HepG2 (cell line): ENCODE data around the gene ACBD3. TPM values are rescaled to one million over a fixed set of nuclear protein-coding genes. Genes with fewer than 3 reads are reported as not detected.

Experiments used
- CEBPG ChIP-seq: IDR thresholded peaks from 2 replicates; pipeline ENCODE4 v1.6.1; 2016
- DZIP1 ChIP-seq: sonication (generic); formaldehyde crosslinking; IDR thresholded peaks from 2 replicates; pipeline ENCODE4 v1.5.0; 2020; ENCODE audit warnings: mild to moderate bottlenecking, missing genetic modification reagents
- EHMT2 ChIP-seq: fragments of 200-600 bp; sonication (generic); IDR thresholded peaks from 2 replicates; pipeline ENCODE4 v1.7.0; 2017; ENCODE audit warnings: antibody characterized with exemption, low read depth, low read length, borderline replicate concordance
- ETV5 ChIP-seq: IDR thresholded peaks from 2 replicates; pipeline ENCODE4 v1.6.1; 2018; ENCODE audit warnings: missing biosample characterization, missing genetic modification reagents, inconsistent platforms, borderline replicate concordance
- FOXA3 ChIP-seq: IDR thresholded peaks from 2 replicates; pipeline ENCODE4 v1.6.1; 2016; ENCODE audit warnings: missing genetic modification reagents, missing compliant biosample characterization
- IRF1 ChIP-seq: sonication (generic); formaldehyde crosslinking; IDR thresholded peaks from 2 replicates; pipeline ENCODE4 v1.4.0; 2020; ENCODE audit warnings: low read depth, mild to moderate bottlenecking, missing genetic modification reagents
- ISL2 ChIP-seq: sonication (generic); formaldehyde crosslinking; IDR thresholded peaks from 2 replicates; pipeline ENCODE4 v1.5.0; 2020; ENCODE audit warnings: missing genetic modification reagents
- MAFG ChIP-seq: sonication (generic); formaldehyde crosslinking; IDR thresholded peaks from 2 replicates; pipeline ENCODE4 v1.5.1; 2020; ENCODE audit warnings: mild to moderate bottlenecking, missing genetic modification reagents
- MAZ ChIP-seq, 2 experiments: sonication (generic) in 1 of 2; formaldehyde crosslinking in 1 of 2; IDR thresholded peaks; 2 replicates each; pipeline versions ENCODE4 v1.5.0 to v1.6.1; 2012 to 2020; ENCODE audit warnings: low read depth in 2 of 2, mild to moderate bottlenecking in 2 of 2, borderline replicate concordance in 1 of 2, improper control_type of control experiment in 1 of 2, low read length in 1 of 2, missing genetic modification reagents in 1 of 2, moderate library complexity in 1 of 2
- MIXL1 ChIP-seq: IDR thresholded peaks from 2 replicates; pipeline ENCODE4 v1.6.1; 2016
- RXRA ChIP-seq: sonication (generic); formaldehyde crosslinking; IDR thresholded peaks from 2 replicates; pipeline ENCODE4 v1.5.1; 2020; ENCODE audit warnings: missing genetic modification reagents
- SRSF9 ChIP-seq: fragments of 200-400 bp; formaldehyde crosslinking; IDR thresholded peaks from 2 replicates; pipeline ENCODE4 v1.6.1; 2018; ENCODE audit warnings: borderline replicate concordance, mild to moderate bottlenecking, low read depth, low read length; ENCODE audit not compliant: insufficient read depth, poor library complexity, severe bottlenecking
- SSRP1 ChIP-seq: IDR thresholded peaks from 2 replicates; pipeline ENCODE4 v1.6.1; 2016; ENCODE audit warnings: control low read depth
- TCF7 ChIP-seq: sonication (generic); IDR thresholded peaks from 2 replicates; pipeline ENCODE4 v1.6.1; 2016; ENCODE audit warnings: antibody characterized with exemption, low read depth
- ZFAT ChIP-seq: sonication (generic); formaldehyde crosslinking; conservative IDR thresholded peaks from 2 replicates; pipeline ENCODE4 v1.8.1; 2023; ENCODE audit warnings: missing genetic modification reagents, inconsistent platforms
- ZFP41 ChIP-seq: sonication (generic); formaldehyde crosslinking; IDR thresholded peaks from 2 replicates; pipeline ENCODE4 v1.4.0; 2020; ENCODE audit warnings: mild to moderate bottlenecking, missing genetic modification reagents, borderline replicate concordance
- ZNF124 ChIP-seq: sonication (generic); formaldehyde crosslinking; IDR thresholded peaks from 2 replicates; pipeline ENCODE4 v1.4.0; 2020; ENCODE audit warnings: missing genetic modification reagents
- ZNF224 ChIP-seq: sonication (generic); formaldehyde crosslinking; IDR thresholded peaks from 2 replicates; pipeline ENCODE4 v1.5.0; 2020; ENCODE audit warnings: mild to moderate bottlenecking, missing genetic modification reagents
- ZNF343 ChIP-seq: sonication (generic); formaldehyde crosslinking; IDR thresholded peaks from 2 replicates; pipeline ENCODE4 v1.4.0; 2020; ENCODE audit warnings: mild to moderate bottlenecking, missing genetic modification reagents
- ZNF556 ChIP-seq: sonication (generic); formaldehyde crosslinking; IDR thresholded peaks from 2 replicates; pipeline ENCODE4 v1.4.0; 2020; ENCODE audit warnings: mild to moderate bottlenecking, missing genetic modification reagents, borderline replicate concordance
- polyA plus RNA-seq, 8 experiments: library from polyadenylated mRNA; depleted of rRNA in 3 of 8; stranded (reverse) in 7 of 8; unstranded in 1 of 8; fragments of >200 nt; fragmentation: Illumina TruSeq in 4 of 8; extraction: Trizol in 4 of 8; gene quantifications; 2 replicates each; pipeline versions ENCODE4 v1.2.1 to v1.2.3, GENCODE V29; 2011 to 2016; ENCODE audit warnings: low read depth in 4 of 8, missing spikeins in 1 of 8, mixed read lengths in 1 of 8; ENCODE audit not compliant: insufficient read depth in 1 of 8
- total RNA-seq, 5 experiments: library from RNA; depleted of rRNA; stranded (reverse); fragments of >200 nt; fragmentation: Illumina TruSeq; extraction: Trizol; gene quantifications; 2 replicates each; pipeline ENCODE4 v1.2.3, GENCODE V29; 2016; ENCODE audit warnings: low read depth in 1 of 5
- TF ChIP-seq, protein P1 (sequence below): IDR thresholded peaks from 2 replicates; pipeline ENCODE4 v1.6.1; 2016; ENCODE audit warnings: missing compliant biosample characterization, missing genetic modification reagents, borderline replicate concordance
- TF ChIP-seq, protein P2 (sequence below): sonication (generic); formaldehyde crosslinking; IDR thresholded peaks from 2 replicates; pipeline ENCODE4 v1.5.0; 2020; ENCODE audit warnings: mild to moderate bottlenecking, missing genetic modification reagents

Gene ACBD3
- total and polyA plus RNA-seq, 2 of the 13 experiments (the other 11 are each of a cell fraction or from before 2014, with no cell fraction given) = 24.3 to 39.3 TPM

DNA sequence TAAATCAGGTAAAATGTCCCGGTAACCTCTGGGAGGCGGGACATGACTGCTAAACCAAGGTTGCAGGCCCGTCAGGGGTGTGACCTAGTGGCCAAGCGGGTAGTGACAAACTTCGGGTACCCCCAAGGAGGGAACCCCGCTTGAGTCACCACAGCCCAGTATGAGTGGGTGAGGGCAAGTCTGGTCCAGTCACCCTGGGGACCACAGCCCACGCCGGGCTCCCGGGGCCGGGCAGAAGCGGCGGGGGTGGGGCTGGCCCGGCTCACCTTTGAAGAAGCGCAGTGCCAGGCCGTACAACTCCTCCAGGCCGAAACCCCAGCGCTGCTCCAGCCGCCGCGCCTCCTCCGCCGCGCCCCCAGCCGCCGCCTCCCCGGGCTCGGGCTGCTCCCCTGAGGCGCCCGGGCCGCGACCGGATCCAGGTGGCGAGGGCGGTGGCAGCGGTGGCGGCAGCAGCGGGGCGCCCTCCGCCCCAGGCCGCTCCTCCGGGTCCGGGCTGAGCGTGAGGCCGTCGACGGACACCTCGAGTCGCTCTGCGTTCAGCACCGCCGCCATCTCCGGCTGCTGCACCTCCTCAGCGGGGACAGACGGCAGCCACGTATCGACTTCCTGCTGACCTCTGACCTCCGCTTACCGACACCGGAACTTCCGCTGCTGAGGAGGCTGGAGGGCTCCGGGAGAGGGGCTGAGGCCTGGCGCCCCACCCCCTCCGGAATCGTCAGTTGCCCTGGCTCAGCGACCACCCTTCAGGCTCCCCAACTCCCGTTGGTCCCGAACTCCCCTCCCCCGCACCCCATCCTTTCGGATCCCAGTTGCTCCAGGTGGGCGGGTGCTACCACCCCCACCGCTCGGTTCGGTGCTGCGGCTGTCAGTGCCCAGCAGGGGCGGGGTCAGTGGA is at the start of gene ACBD3 (continued):
- TF ChIP-seq, protein P1, sequence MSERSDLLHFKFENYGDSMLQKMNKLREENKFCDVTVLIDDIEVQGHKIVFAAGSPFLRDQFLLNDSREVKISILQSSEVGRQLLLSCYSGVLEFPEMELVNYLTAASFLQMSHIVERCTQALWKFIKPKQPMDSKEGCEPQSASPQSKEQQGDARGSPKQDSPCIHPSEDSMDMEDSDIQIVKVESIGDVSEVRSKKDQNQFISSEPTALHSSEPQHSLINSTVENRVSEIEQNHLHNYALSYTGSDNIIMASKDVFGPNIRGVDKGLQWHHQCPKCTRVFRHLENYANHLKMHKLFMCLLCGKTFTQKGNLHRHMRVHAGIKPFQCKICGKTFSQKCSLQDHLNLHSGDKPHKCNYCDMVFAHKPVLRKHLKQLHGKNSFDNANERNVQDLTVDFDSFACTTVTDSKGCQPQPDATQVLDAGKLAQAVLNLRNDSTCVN (CRISPR knock-in tag) = 0 out of 2 replicates have a peak, but pooled peaks have one; percentile 51
- TF ChIP-seq TCF7 = no peak
- no peak for TF ChIP-seq SRSF9
- TF ChIP-seq MIXL1 (CRISPR knock-in tag) = peak; percentile 70
- TF ChIP-seq, protein P2, sequence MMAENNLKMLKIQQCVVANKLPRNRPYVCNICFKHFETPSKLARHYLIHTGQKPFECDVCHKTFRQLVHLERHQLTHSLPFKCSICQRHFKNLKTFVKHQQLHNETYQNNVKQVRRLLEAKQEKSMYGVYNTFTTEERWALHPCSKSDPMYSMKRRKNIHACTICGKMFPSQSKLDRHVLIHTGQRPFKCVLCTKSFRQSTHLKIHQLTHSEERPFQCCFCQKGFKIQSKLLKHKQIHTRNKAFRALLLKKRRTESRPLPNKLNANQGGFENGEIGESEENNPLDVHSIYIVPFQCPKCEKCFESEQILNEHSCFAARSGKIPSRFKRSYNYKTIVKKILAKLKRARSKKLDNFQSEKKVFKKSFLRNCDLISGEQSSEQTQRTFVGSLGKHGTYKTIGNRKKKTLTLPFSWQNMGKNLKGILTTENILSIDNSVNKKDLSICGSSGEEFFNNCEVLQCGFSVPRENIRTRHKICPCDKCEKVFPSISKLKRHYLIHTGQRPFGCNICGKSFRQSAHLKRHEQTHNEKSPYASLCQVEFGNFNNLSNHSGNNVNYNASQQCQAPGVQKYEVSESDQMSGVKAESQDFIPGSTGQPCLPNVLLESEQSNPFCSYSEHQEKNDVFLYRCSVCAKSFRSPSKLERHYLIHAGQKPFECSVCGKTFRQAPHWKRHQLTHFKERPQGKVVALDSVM = peak; percentile 59; the same call in 1 of the 2 replicates
- TF ChIP-seq RXRA = peak; percentile 52; the same call in 1 of the 2 replicates
- peak; percentile 89 for TF ChIP-seq ETV5
- peak; percentile 50 for TF ChIP-seq ISL2 (CRISPR knock-in tag)
- 0 out of 2 replicates have a peak, but pooled peaks have one; percentile 44 for TF ChIP-seq MAZ (IDR thresholded peaks at IDR 0.05; ENCODE audit: borderline replicate concordance, low read depth, low read length)
- TF ChIP-seq MAZ (CRISPR knock-in tag; IDR thresholded peaks at IDR 0.05; ENCODE audit: low read depth) = peak; percentile 61
- TF ChIP-seq IRF1 (CRISPR knock-in tag) = no peak
- 0 out of 2 replicates have a peak, but pooled peaks have one; percentile 83 for TF ChIP-seq ZNF556 (CRISPR knock-in tag)
- TF ChIP-seq SSRP1 = no peak
- TF ChIP-seq ZNF124 (CRISPR knock-in tag) = no peak; the same call in 1 of the 2 replicates
- peak; percentile 55 for TF ChIP-seq FOXA3 (CRISPR knock-in tag)
- no peak for TF ChIP-seq MAFG (CRISPR knock-in tag)
- TF ChIP-seq DZIP1 (CRISPR knock-in tag) = peak; percentile 97
- TF ChIP-seq ZNF224 (CRISPR knock-in tag) = no peak
- no peak for TF ChIP-seq ZNF343 (CRISPR knock-in tag)
- no peak for TF ChIP-seq EHMT2
- no peak for TF ChIP-seq ZFP41 (CRISPR knock-in tag)
- TF ChIP-seq CEBPG (CRISPR knock-in tag) = peak; percentile 2; the same call in 1 of the 2 replicates
- no peak for TF ChIP-seq ZFAT (CRISPR knock-in tag)
